Thoracic aorta (tissue), 2 donors: Measurements from ENCODE around the gene RIMBP3C. TPM values are rescaled to one million over a fixed set of nuclear protein-coding genes. Genes with fewer than 3 reads are reported as not detected.
"Not testable (repeated sequence)": the region's sequence is repeated elsewhere in the genome, so short reads cannot be mapped to it uniquely, and the experiment has no call there.

ENCODE experiments used
- ATAC-seq: fragments of 150-250 bp; one replicate; pipeline ENCODE4 v1.8.0; 2017; ENCODE audit warnings: low read depth; ENCODE audit not compliant: insufficient number of reproducible peaks, low FRiP score
- DNase-seq: peaks from one replicate; pipeline ENCODE4 v3.0.0-alpha.2; 2020; ENCODE audit warnings: low spot score
- H3K27ac ChIP-seq, 2 donors: fragments of 200-600 bp; sonication (generic); 1 replicate in 1 of 2; 2 replicates in 1 of 2; pipeline ENCODE4 v1.5.1; 2016; ENCODE audit warnings: mild to moderate bottlenecking in 2 of 2, moderate library complexity in 2 of 2
- H3K27me3 ChIP-seq: fragments of 200-600 bp; sonication (generic); replicated peaks from 2 replicates; pipeline ENCODE4 v1.6.0; 2016; ENCODE audit warnings: mild to moderate bottlenecking; ENCODE audit not compliant: insufficient read depth
- H3K36me3 ChIP-seq: fragments of 200-600 bp; sonication (generic); one replicate; pipeline ENCODE4 v1.5.1; 2016
- H3K4me1 ChIP-seq, 2 donors: fragments of 200-600 bp; sonication (generic); 1 replicate in 1 of 2; 2 replicates in 1 of 2; pipeline versions ENCODE4 v1.5.1 to v1.6.0; 2016; ENCODE audit warnings: low read depth in 2 of 2, mild to moderate bottlenecking in 1 of 2; ENCODE audit not compliant: control insufficient read depth in 1 of 2
- H3K4me3 ChIP-seq: fragments of 200-600 bp; sonication (generic); 2 replicates; pipeline ENCODE4 v1.5.1; 2016; ENCODE audit warnings: mild to moderate bottlenecking
- H3K9me3 ChIP-seq: fragments of 200-600 bp; sonication (generic); 2 replicates; pipeline ENCODE4 v1.5.1; 2016
- total RNA-seq, 2 donors: library from RNA; depleted of rRNA; stranded (reverse); fragments of >200 nt; gene quantifications; one replicate each; pipeline versions ENCODE4 v1.1.0 to v1.2.3, GENCODE V29; 2016

RIMBP3C gene
- total RNA-seq, 2 donors from 2014 or later, result 0.14 to 0.28 TPM

DNA sequence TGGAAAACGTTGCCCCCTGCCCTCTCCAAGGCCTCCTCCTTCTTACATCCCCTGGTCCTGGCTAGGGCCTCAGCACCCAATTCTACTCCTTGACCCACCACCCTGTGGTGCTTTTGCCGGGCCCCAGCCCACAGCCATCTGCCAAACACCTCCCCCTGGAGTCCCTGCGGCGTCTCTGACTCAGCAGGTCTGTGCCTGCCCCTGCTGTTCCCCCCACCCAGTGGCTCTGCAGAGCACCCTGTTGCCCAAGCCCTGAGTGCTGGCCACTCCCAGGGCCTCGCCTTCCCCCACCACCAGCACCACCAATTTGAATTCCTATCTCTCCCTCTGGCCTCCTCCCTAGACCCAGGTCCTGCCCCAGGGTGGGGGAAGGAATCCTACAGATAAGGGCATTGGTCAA is 19.7 kb downstream of the RIMBP3C start:
- DNase-seq, H3K27me3 ChIP-seq, ATAC-seq, H3K4me1 ChIP-seq, H3K4me3 ChIP-seq, H3K9me3 ChIP-seq, H3K27ac ChIP-seq, H3K36me3 ChIP-seq: not testable (repeated sequence)

- H3K4me1 ChIP-seq, DNase-seq, H3K27me3 ChIP-seq, ATAC-seq, H3K27ac ChIP-seq, H3K4me3 ChIP-seq, H3K36me3 ChIP-seq, H3K9me3 ChIP-seq: not testable (repeated sequence)
Observed at GRCh38 chr22:21526705-21527500, 24.4 kb downstream of the RIMBP3C start.

GRCh38 chr22:21516970-21517764 is 34.1 kb downstream of the RIMBP3C start:
- ATAC-seq, H3K4me3 ChIP-seq, H3K27ac ChIP-seq, H3K9me3 ChIP-seq, H3K4me1 ChIP-seq, H3K36me3 ChIP-seq, DNase-seq, H3K27me3 ChIP-seq: not testable (repeated sequence)

DNA sequence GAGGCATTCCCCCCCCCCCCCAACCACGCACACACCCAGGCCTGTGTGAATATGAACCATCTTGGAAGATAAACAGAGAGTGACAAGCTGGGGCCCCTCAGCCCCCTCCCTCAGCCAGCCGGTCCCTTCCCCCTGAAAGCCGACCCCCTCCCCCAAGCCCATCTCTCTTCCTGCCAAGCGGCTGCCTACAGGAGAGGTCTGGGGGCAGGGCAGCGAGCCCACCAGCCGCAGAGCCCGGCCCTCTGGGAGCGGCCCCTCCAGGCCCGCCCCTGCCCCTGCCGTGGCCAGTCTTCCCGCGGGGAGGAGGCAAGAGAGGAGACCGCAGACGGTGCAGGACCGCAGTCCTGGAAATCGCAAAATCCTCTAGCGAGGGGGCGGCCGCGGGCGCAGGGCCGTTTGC is 34.7 kb downstream of the RIMBP3C start:
- not testable (repeated sequence) for H3K27me3 ChIP-seq, ATAC-seq, H3K9me3 ChIP-seq, H3K27ac ChIP-seq, H3K36me3 ChIP-seq, H3K4me3 ChIP-seq, H3K4me1 ChIP-seq, DNase-seq

DNA sequence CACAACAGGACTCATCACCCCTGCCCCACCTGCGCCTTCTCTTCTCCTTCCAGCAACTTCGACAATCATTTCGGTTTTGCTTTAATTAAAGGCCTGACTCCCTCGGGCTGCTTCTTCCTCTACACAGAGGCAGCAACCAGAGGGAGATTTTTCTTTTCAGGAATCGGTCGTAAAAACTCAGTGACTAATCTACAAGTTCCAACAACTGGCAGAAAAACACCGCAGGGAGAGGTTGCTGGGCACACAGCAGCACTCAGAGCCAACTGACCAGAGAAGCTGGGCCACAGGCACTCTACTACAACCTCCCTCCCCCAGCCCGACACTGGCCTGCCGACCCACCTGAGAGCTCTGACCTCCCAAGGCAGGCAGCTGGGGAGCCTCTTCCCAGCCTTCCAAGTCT is 36.0 kb downstream of the RIMBP3C start:
- not testable (repeated sequence) for H3K9me3 ChIP-seq, DNase-seq, H3K4me1 ChIP-seq, H3K36me3 ChIP-seq, H3K4me3 ChIP-seq, H3K27ac ChIP-seq, ATAC-seq, H3K27me3 ChIP-seq

DNA sequence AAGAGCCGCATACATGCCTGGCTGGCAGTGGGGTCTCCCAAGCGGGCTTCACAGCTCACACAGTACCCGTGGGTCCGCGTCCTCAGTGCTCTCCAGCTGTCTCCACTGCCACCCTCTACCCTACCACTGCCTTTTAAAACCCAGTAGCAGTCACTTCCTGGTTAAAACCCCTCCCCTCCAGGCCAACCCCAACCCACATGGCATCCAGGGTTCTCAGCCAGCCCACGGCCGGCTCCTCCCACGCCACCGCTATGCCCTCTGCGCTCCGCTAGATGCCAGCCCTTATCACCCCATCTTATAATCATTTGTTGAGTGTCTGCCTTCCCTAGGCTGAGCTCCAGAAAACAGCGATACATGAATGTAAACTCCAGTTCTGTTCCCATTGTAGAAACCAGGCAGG is 37.1 kb downstream of the RIMBP3C start:
- DNase-seq, H3K27me3 ChIP-seq, H3K27ac ChIP-seq, H3K9me3 ChIP-seq, H3K4me1 ChIP-seq, H3K4me3 ChIP-seq, H3K36me3 ChIP-seq, ATAC-seq: not testable (repeated sequence)

DNA sequence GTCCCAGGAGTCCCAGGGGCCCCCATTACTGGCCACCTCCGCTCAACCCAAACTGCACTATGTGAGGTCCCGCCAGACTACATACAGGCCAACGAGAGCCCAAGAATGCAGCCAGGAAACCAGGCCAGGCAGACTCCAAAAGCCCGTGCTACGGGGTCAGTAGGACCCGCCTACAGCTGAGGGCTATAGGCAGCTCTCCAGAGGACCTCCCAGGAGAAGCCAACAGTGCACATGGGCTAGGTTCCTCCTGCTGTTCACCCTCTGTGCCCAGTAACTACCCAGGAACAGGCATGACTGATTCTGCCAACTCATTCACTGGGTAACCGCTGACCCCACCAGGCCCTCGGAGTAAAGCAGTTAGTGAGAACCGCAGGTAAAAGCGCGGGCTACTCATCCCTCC is 39.2 kb downstream of the RIMBP3C start:
- not testable (repeated sequence) for H3K27ac ChIP-seq, H3K36me3 ChIP-seq, H3K4me1 ChIP-seq, ATAC-seq, H3K4me3 ChIP-seq, H3K27me3 ChIP-seq, H3K9me3 ChIP-seq, DNase-seq

GRCh38 chr22:21510397-21510796 is 40.9 kb downstream of the RIMBP3C start:
- H3K4me1 ChIP-seq, H3K27me3 ChIP-seq, H3K36me3 ChIP-seq, DNase-seq, H3K9me3 ChIP-seq, ATAC-seq, H3K4me3 ChIP-seq, H3K27ac ChIP-seq: not testable (repeated sequence)

DNA sequence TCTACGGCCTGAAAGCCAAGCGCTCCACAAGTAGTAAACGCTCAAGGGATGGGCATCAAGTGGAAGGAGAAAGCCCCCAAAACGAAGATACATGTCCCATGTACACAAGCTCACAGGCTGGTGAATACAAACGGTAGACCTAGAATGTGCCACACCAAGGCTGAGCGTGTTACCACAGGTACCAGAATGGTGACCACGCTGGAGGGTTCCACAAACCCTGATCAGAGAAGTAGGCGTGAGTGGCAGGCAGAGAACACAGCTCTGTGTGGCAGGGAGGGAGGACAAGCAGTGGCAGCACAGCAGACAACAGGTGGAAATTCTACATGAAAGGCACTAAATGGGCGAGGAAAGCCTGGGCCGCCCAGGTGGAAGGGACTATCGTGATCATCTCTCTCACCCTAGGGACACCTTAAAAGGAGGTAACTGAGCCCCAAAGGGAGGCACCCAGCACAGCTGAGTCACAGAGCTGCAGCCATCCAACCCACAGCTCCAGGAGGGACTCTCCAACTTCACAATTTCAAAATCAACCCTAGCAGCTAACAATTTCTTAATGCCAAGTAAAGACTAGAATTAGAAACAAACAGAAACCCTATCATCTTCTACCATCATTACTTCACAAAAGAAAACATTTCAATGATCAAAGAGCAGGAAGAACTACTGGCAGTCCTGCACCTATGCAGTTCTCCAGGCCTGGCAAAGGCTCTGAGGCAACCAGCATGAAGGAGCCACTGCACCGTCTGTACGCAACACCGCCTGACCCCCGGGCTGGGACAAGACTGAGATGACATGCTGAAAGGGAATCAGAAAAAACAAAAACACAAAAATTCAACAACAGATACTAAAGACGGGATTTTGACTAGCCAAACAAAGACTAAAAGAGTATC is 51.4 kb downstream of the RIMBP3C start:
- not testable (repeated sequence) for H3K4me1 ChIP-seq, ATAC-seq, H3K9me3 ChIP-seq, H3K36me3 ChIP-seq, H3K27ac ChIP-seq, H3K4me3 ChIP-seq, DNase-seq, H3K27me3 ChIP-seq

DNA sequence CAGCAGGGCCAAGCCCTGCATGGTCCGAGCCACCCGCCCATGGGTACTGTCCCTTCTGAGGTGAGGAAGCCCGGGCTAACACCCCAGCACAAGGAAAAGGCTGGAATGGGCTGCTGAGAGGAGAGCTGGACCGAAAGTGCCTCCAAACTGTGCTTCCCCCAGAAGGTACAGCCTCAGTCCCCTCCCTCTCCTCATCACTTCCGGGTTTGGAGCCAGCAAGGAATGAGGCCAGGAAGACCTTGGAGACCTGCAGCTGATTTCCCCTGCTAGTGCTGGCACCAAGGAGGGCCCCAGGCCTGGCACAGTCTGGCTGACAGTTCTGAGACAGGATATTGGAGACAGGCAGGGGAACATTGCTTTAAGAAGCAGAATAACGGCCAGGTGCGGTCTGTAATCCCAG is 52.8 kb downstream of the RIMBP3C start:
- H3K36me3 ChIP-seq, ATAC-seq, H3K27ac ChIP-seq, H3K4me1 ChIP-seq, DNase-seq, H3K4me3 ChIP-seq, H3K9me3 ChIP-seq, H3K27me3 ChIP-seq: not testable (repeated sequence)

- H3K27ac ChIP-seq, H3K27me3 ChIP-seq, DNase-seq, H3K36me3 ChIP-seq, H3K4me1 ChIP-seq, H3K4me3 ChIP-seq, H3K9me3 ChIP-seq: not testable (repeated sequence)
- ATAC-seq, result peak; percentile 41
Observed at GRCh38 chr22:21497984-21498383, 53.3 kb downstream of the RIMBP3C start.
